ENCODE measurements around the gene MYO7B.
A peak's percentile ranks its signal among the peaks of the same experiment; 100 is the strongest.

MYO7B gene

GRCh38 chr2:127506510-127506909, 29.0 kb upstream of the MYO7B start:
- Histone ChIP-seq H3K27me3 (ENCODE audit: insufficient read depth, poor library complexity, severe bottlenecking) (no peaks in the 10 kb centered on the region), H3K4me3 (replicated peaks; ENCODE audit: insufficient read depth, low read length) (no peak overlapping the region), H3K27ac (replicated peaks) (peak overlapping the region; percentile 0; the same call in 1 of the 2 replicates)
- DNase-seq (ENCODE audit: low read depth in 1 of 2, low spot score in 1 of 2), result no peak
- TF ChIP-seq POLR2AphosphoS5 (IDR thresholded peaks at IDR 0.05; ENCODE audit: low read depth) (no peak), GABPA (IDR thresholded peaks at IDR 0.05; ENCODE audit: low read depth) (no peak), REST (IDR thresholded peaks at IDR 0.05; ENCODE audit: insufficient replicate concordance, low read depth) (no peak), SPI1 (IDR thresholded peaks at IDR 0.05; ENCODE audit: borderline replicate concordance, low read depth) (no peak), CTCF (IDR thresholded peaks at IDR 0.05; ENCODE audit: insufficient read depth, low read length) (no peak)

GRCh38 chr2:127508023-127508630, 27.4 kb upstream of the MYO7B start:
- no peak for TF ChIP-seq POLR2AphosphoS5 (IDR thresholded peaks at IDR 0.05; ENCODE audit: low read depth)
- no peak for TF ChIP-seq REST (IDR thresholded peaks at IDR 0.05; ENCODE audit: insufficient replicate concordance, low read depth)
- TF ChIP-seq SPI1 (IDR thresholded peaks at IDR 0.05; ENCODE audit: borderline replicate concordance, low read depth), result no peak
- no peak for TF ChIP-seq GABPA (IDR thresholded peaks at IDR 0.05; ENCODE audit: low read depth)
- TF ChIP-seq CTCF (IDR thresholded peaks at IDR 0.05; ENCODE audit: insufficient read depth, low read length), result no peak
- no peak for DNase-seq (ENCODE audit: low read depth in 1 of 2, low spot score in 1 of 2)
- Histone ChIP-seq H3K27ac (replicated peaks) (no peak overlapping the region), H3K4me3 (replicated peaks; ENCODE audit: insufficient read depth, low read length) (no peak overlapping the region), H3K27me3 (ENCODE audit: insufficient read depth, poor library complexity, severe bottlenecking) (no peaks in the 10 kb centered on the region)

- H3K4me3 ChIP-seq (replicated peaks; ENCODE audit: insufficient read depth, low read length), result no peak overlapping the region
- H3K27ac ChIP-seq (replicated peaks), result no peak overlapping the region
- H3K27me3 ChIP-seq (ENCODE audit: insufficient read depth, poor library complexity, severe bottlenecking), result no peaks in the 10 kb centered on the region
- TF ChIP-seq CTCF (IDR thresholded peaks at IDR 0.05; ENCODE audit: insufficient read depth, low read length), result no peak
- peak; percentile 68; the same call in 1 of the 2 replicates for TF ChIP-seq SPI1 (IDR thresholded peaks at IDR 0.05; ENCODE audit: borderline replicate concordance, low read depth)
- TF ChIP-seq GABPA (IDR thresholded peaks at IDR 0.05; ENCODE audit: low read depth), result no peak
- no peak for TF ChIP-seq REST (IDR thresholded peaks at IDR 0.05; ENCODE audit: insufficient replicate concordance, low read depth)
- peak; percentile 41 to 57 for DNase-seq (ENCODE audit: low read depth in 1 of 2, low spot score in 1 of 2)
Observed at GRCh38 chr2:127508631-127509034, 26.9 kb upstream of the MYO7B start.
